HUES48 (cell line): Measurements from ENCODE around the gene STK17A.
A peak's percentile ranks its signal among the peaks of the same experiment; 100 is the strongest.

ENCODE experiments used
- H3K27ac ChIP-seq: one replicate; pipeline ENCODE4 v1.7.0; 2013; ENCODE audit warnings: low read depth, low read length, inconsistent platforms
- H3K27me3 ChIP-seq: 2 replicates; pipeline ENCODE4 v1.6.1; 2013; ENCODE audit warnings: mild to moderate bottlenecking, low read length; ENCODE audit not compliant: control insufficient read depth, insufficient read depth
- H3K36me3 ChIP-seq: 2 replicates; pipeline ENCODE4 v1.6.1; 2013; ENCODE audit warnings: low read length; ENCODE audit not compliant: control insufficient read depth, insufficient read depth
- H3K4me1 ChIP-seq: 2 replicates; pipeline ENCODE4 v1.6.1; 2013; ENCODE audit warnings: mild to moderate bottlenecking, low read length; ENCODE audit not compliant: control insufficient read depth, insufficient read depth
- H3K4me3 ChIP-seq: 2 replicates; pipeline ENCODE4 v1.5.1; 2013; ENCODE audit warnings: mild to moderate bottlenecking, low read depth, low read length
- H3K9ac ChIP-seq: 2 replicates; pipeline ENCODE4 v1.6.1; 2013; ENCODE audit warnings: mild to moderate bottlenecking, low read depth, low read length, moderate library complexity
- H3K9me3 ChIP-seq: 2 replicates; pipeline ENCODE4 v1.6.1; 2013; ENCODE audit warnings: low read length; ENCODE audit not compliant: control insufficient read depth, insufficient read depth

Gene STK17A

DNA sequence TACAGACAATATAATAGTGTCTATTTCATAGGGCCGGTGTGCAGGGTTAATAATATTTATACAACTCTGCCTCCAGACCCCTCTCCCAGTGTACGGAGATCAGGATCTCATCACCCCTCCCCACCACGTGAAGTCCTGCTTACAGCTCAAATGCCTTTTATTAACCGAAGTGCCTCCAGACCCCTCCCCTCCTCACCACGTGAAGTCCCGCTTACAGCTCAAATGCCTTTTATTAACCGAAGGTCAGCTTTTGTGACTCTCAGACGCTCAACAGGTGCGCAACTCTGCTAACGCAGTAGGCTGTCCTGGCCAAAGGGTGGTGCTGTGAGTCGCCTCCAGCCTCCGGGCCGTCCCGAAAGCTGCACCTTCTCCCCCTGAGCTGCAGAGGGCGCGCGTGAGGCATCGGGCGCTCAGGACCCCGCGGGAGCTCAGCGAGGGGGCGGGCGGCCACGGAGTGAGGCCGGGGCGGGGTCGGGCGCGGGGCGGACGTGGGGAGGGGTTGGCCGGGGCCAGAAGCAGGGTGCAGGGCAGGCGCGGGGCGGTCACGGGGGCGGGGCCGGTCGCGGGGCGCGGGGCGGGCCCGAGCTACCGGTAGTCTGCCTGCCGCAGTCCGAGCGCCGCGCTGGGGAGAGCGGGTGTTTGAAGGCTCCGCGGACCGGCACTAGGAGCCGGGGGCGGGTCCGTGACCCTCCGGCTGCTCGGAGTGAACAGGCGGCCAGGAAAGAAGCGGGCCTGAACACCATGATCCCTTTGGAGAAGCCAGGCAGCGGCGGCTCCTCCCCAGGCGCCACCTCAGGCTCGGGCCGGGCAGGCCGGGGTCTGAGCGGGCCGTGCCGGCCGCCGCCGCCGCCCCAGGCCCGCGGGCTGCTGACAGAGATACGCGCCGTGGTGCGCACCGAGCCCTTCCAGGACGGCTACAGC, at the start of gene STK17A:
TSS of gene STK17A (plus strand) at position 606 of the 921 bp plus-strand sequence. CDS start at position 742, 136 bp downstream.
- Histone ChIP-seq H3K4me3 (peak within 1 kb of the TSS; percentile 79), H3K27me3 (peaks cover 8% of the 10 kb centered on the region), H3K9ac (peak within 1 kb of the TSS; percentile 56), H3K9me3 (no peaks in the 10 kb centered on the region), H3K36me3 (no peaks in the 10 kb centered on the region), H3K4me1 (peaks cover 16% of the 10 kb centered on the region), H3K27ac (peak within 1 kb of the TSS; percentile 61)

- H3K9ac ChIP-seq = no peak overlapping the region
Measured at GRCh38 chr7:43533801-43534479, 49.0 kb upstream of the STK17A start.

GRCh38 chr7:43535031-43535451, 47.9 kb upstream of the STK17A start:
- H3K27me3 ChIP-seq = no peaks in the 10 kb centered on the region
- H3K4me1 ChIP-seq = peaks cover 4% of the 10 kb centered on the region; the same call in 1 of the 2 replicates
- no peak overlapping the region for H3K27ac ChIP-seq
- no peaks in the 10 kb centered on the region for H3K9me3 ChIP-seq
- no peaks in the 10 kb centered on the region for H3K36me3 ChIP-seq
- no peak overlapping the region for H3K9ac ChIP-seq
- no peak overlapping the region for H3K4me3 ChIP-seq

More at GRCh38 chr7:43533801-43534479, 49.0 kb upstream of the STK17A start:
- Histone ChIP-seq H3K4me3 (no peak overlapping the region), H3K27ac (no peak overlapping the region), H3K4me1 (peaks cover 4% of the 10 kb centered on the region; the same call in 1 of the 2 replicates), H3K27me3 (no peaks in the 10 kb centered on the region), H3K36me3 (no peaks in the 10 kb centered on the region), H3K9me3 (no peaks in the 10 kb centered on the region)

DNA sequence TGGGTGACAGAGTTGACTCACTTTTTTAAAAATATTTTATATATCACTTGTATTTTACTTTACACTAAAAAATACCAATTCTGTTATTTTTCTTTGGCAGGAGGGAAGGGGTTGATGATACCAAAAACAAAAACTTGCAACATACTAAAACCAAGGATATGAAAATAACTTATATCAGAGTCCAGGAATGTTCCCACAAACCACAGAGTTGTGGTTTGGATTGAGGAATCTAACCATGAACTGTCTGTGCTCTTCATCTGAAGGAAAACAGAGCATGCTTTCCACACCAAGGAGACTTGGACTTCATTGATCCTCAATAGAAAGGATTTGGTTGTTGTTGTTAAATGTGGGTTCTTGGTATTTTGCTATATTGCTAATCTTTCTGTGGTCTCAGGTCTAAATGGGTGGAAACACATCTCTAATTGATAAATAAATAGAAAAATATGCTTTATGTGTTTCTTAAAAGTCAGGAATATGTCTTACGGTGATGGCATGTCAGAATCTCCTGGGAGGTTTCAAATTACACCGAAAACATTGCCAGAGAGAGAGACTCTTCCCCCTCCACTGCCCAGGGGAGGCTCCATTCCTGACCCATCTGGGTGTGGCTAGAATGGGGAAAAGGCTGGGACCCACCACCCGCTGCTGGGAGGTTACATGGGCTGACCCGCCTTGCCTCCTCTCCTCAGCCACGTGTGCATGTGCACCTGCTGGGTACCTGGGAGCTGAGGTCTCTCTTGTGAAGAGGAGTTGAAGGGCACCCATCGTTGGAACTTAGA, 46.9 kb upstream of the STK17A start:
- no peak overlapping the region for H3K9ac ChIP-seq
- H3K36me3 ChIP-seq = no peaks in the 10 kb centered on the region
- H3K4me3 ChIP-seq = no peak overlapping the region
- H3K9me3 ChIP-seq = no peaks in the 10 kb centered on the region
- no peak overlapping the region for H3K27ac ChIP-seq
- H3K4me1 ChIP-seq = peaks cover 4% of the 10 kb centered on the region; the same call in 1 of the 2 replicates
- H3K27me3 ChIP-seq = no peaks in the 10 kb centered on the region

DNA sequence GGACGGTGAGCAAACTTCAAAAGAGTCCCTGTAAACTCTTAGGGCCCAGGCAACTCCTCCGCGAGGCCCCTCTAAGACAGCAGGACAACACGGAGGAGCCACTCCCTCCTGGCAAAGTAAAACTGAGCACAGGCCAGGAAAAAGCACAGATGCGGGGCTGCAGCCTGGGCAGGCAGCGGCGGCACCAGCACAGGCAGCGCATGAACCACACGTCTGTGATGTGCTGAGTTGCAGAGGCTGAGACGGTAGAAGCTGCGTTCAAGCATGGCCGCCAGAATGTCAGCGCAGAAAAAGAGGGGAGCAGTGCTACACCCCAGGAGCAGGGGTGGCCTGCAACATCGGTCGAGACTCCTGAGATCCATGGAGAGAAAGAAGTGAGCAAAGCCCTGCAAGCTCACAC, 46.1 kb upstream of the STK17A start:
- H3K36me3 ChIP-seq = no peaks in the 10 kb centered on the region
- H3K27ac ChIP-seq = no peak overlapping the region
- H3K27me3 ChIP-seq = no peaks in the 10 kb centered on the region
- H3K9ac ChIP-seq = no peak overlapping the region
- no peak overlapping the region for H3K4me3 ChIP-seq
- H3K4me1 ChIP-seq = peaks cover 4% of the 10 kb centered on the region; the same call in 1 of the 2 replicates
- no peaks in the 10 kb centered on the region for H3K9me3 ChIP-seq

- peaks cover 4% of the 10 kb centered on the region; the same call in 1 of the 2 replicates for H3K4me1 ChIP-seq
- H3K36me3 ChIP-seq = no peaks in the 10 kb centered on the region
- H3K4me3 ChIP-seq = no peak overlapping the region
- no peaks in the 10 kb centered on the region for H3K27me3 ChIP-seq
- no peak overlapping the region for H3K9ac ChIP-seq
- no peaks in the 10 kb centered on the region for H3K9me3 ChIP-seq
- H3K27ac ChIP-seq = no peak overlapping the region
Measured at GRCh38 chr7:43537765-43538403, 45.0 kb upstream of the STK17A start.

DNA sequence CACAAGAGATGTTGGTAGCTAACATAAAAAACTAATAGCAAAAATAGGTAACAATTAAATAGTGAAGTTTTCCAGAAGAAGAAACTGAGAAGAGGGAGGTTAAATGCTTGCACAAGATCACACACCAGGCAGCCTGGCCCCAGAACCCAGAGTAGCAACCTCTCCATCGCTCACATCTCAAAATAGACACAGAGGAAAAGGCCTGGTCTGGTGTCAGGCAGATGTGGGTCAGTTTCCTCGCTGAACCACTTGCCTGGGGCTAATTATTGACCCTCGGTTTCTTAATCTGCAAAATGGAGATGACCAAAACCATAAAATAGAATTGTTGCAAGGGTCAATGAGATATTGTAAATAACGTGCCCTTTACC, 44.5 kb upstream of the STK17A start:
- H3K9me3 ChIP-seq = no peaks in the 10 kb centered on the region
- no peaks in the 10 kb centered on the region for H3K36me3 ChIP-seq
- no peak overlapping the region for H3K4me3 ChIP-seq
- no peaks in the 10 kb centered on the region for H3K27me3 ChIP-seq
- H3K27ac ChIP-seq = no peak overlapping the region
- peaks cover 4% of the 10 kb centered on the region; the same call in 1 of the 2 replicates for H3K4me1 ChIP-seq
- H3K9ac ChIP-seq = no peak overlapping the region

DNA sequence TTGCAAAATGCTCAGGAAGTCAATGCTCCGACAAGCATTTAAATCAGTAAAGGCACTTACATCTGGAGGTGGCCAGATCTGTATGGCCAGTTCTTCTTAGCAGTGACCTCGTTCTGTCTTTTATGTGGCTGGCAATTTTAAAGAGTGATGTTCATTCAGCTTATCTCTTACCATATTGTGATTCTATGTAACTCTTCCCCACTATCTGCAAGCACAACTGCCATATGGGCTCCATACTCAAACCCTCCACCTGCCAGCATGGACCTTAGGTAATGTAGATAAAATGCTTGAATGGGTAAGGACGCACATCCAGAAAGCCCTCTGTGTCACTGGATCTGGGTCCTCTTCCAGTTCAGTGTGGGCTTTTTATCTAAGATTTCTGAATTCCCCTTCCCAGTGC, 42.4 kb upstream of the STK17A start:
- H3K4me1 ChIP-seq = peaks cover 4% of the 10 kb centered on the region; the same call in 1 of the 2 replicates
- no peak overlapping the region for H3K4me3 ChIP-seq
- no peaks in the 10 kb centered on the region for H3K9me3 ChIP-seq
- no peak overlapping the region for H3K9ac ChIP-seq
- no peaks in the 10 kb centered on the region for H3K36me3 ChIP-seq
- no peak overlapping the region for H3K27ac ChIP-seq
- H3K27me3 ChIP-seq = no peaks in the 10 kb centered on the region

GRCh38 chr7:43542716-43543115, 40.2 kb upstream of the STK17A start:
- Histone ChIP-seq H3K36me3 (no peaks in the 10 kb centered on the region), H3K9me3 (no peaks in the 10 kb centered on the region), H3K27ac (no peak overlapping the region), H3K27me3 (no peaks in the 10 kb centered on the region), H3K4me1 (0 out of 2 replicates have a peak, but pooled peaks cover 3% of the 10 kb centered on the region), H3K4me3 (no peak overlapping the region), H3K9ac (no peak overlapping the region)

- H3K9ac ChIP-seq = no peak overlapping the region
- no peaks in the 10 kb centered on the region for H3K27me3 ChIP-seq
- H3K27ac ChIP-seq = no peak overlapping the region
- H3K4me1 ChIP-seq = no peaks in the 10 kb centered on the region
- no peak overlapping the region for H3K4me3 ChIP-seq
- H3K36me3 ChIP-seq = no peaks in the 10 kb centered on the region
- H3K9me3 ChIP-seq = no peaks in the 10 kb centered on the region
Measured at GRCh38 chr7:43546231-43546630, 36.7 kb upstream of the STK17A start.
